T47D (cell line): ENCODE measurements around the gene UBXN11.

ENCODE experiments used
- DNase-seq, 2 experiments: peaks; one replicate each; pipeline versions ENCODE4 v3.0.0 to v3.0.0-alpha.2; 2011 to 2012; ENCODE audit warnings: low read depth in 1 of 2, low spot score in 1 of 2
- JUND ChIP-seq: IDR thresholded peaks from 2 replicates; pipeline ENCODE4 v1.6.1; 2012; ENCODE audit warnings: low read depth
- in situ Hi-C: cut with HindIII; loops from 2 replicates; pipeline ENCODE4 v1.10.0; 2016; ENCODE audit warnings: low sequenced_read_pairs, low pct_unique_long_range_greater_than_20kb

Gene UBXN11

GRCh38 chr1:26275580-26276431 is 30.6 kb downstream of the UBXN11 start:
- peak; percentile 64 to 82 for DNase-seq
- TF ChIP-seq JUND: no peak
- in situ Hi-C loops: no loop called here

GRCh38 chr1:26274801-26275425 is 31.5 kb downstream of the UBXN11 start:
- no peak for TF ChIP-seq JUND
- in situ Hi-C loops: no loop called here
- DNase-seq: no peak

DNA sequence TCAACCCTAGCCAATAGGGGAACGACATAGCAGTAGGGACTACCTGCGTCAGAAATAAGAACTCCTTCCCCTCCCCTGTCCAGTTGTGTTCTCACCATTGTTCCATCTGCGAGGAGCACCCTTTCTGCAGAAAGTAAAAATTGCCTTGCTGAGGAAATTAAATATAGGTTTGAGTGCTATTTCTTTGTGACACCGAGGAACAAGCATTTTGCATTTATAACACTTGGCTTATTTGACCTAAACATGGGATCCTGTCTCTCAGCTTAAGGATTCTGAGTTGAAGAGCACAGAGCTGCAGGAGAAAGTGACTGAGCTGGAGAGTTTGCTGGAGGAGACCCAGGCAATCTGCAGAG is 37.3 kb downstream of the UBXN11 start:
- DNase-seq: no peak
- in situ Hi-C loops: no loop called here
- no peak for TF ChIP-seq JUND

GRCh38 chr1:26268290-26269197 is 37.9 kb downstream of the UBXN11 start:
- no peak for TF ChIP-seq JUND
- no peak for DNase-seq

DNA sequence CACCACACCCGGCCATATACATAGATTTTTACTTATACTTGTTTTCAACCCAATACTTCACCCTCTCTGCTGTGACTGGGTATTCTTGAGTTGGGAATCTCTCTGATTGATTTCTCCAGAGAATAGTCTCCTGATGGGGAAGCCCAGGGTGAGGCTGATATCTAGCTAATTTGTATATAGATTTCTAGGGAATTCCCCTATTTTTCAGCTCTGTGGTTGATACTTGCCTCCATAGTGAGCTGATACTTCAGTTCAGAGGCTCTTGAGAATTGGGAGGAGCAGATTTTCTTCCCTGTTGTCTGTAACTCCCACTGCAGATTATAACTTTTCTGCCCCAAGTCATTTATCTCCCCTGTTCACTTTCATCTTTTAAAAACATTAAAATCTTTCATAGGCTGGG is 41.0 kb downstream of the UBXN11 start:
- no peak for DNase-seq
- in situ Hi-C loops: no loop called here
- no peak for TF ChIP-seq JUND

More at GRCh38 chr1:26268290-26269197, 37.9 kb downstream of the UBXN11 start:
- in situ Hi-C loops: no loop called here

DNA sequence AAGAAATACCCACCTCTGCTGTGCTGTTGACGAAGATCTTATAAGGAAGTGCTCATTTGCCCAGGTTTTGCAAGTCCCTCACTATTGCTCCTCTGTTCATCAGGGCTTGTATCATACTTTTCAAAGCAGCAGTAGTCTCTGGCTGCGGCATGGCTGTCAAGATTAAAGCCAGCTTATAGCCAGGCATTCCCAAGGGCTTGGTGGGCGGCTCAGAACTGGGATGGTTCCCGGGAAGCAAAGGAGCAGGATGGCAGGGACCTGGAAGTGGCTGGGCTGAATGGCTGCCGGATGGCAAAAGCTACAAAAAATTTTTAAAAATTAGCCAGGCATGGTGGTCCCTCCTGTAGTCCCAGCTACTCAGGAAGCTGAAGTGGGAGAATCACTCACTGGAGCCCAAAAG is 43.2 kb downstream of the UBXN11 start:
- no peak for TF ChIP-seq JUND
- in situ Hi-C loops: no loop called here
- DNase-seq: no peak

GRCh38 chr1:26259578-26259977 is 46.9 kb downstream of the UBXN11 start:
- no peak for TF ChIP-seq JUND
- in situ Hi-C loops: no loop called here
- no peak for DNase-seq

- in situ Hi-C loops: no loop called here
- DNase-seq: no peak
- TF ChIP-seq JUND: no peak
Observed at GRCh38 chr1:26259005-26259404, 47.4 kb downstream of the UBXN11 start.

- TF ChIP-seq JUND: no peak
- no peak for DNase-seq
- in situ Hi-C loops: no loop called here
Observed at GRCh38 chr1:26257222-26257621, 49.2 kb downstream of the UBXN11 start.

DNA sequence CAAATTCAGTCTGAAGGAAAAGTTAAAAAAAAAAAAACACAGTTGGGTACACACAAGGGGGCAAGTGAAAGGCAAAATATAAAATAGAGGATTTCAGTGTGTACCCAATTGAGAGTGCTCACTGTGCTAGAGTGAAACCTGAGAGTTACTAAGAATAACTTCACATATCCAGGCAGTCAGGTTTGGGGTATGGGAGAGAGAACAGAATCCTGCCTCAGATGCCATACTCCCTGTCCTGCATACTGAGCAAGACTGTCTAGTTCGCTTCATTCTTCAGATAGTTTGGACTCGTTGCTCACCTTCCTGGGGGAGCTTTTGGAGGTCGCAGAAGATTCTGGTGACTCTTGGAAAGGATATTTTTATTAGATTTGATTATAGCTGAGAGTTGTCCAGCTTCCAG is 52.0 kb downstream of the UBXN11 start:
- TF ChIP-seq JUND: no peak
- in situ Hi-C loops: no loop called here
- no peak for DNase-seq

DNA sequence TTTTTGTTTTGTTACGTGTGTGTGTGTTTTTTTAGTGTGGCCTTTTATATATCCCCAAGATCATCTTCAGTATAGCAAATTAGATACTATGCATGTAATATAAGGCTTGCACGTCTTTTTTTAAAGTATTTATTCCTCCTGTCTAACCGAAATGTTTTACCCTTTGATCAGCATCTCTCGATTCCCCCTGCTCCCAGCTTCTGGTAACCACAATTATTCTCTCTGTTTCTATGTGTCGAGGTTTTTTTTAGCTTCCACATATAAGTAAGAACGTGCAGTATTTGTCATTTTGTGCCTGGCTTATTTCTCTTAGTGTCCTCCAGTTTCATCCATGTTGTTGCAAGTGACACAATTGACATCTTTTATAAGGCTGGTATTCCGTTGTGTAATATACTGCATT is 53.7 kb downstream of the UBXN11 start:
- TF ChIP-seq JUND: no peak
- in situ Hi-C loops: no loop called here
- no peak for DNase-seq

DNA sequence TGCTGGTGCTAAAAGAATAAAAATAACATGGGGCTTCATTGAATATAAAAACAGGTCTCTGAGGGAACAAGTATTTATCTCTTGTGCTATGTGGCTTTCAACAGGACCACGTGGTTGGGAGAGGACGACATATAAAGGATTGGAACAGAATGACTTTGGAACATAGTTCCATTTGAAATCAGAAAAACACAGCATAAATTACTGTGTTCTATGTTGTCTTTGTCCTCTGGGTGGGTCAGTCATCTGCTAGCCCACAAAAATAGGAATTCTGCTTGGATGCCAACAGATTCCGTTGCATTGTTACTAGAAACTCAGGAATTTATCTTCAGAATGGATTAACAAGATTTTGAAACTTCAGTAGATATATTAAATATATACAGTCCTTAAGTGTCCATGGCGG is 66.5 kb downstream of the UBXN11 start:
- in situ Hi-C loops: no loop called here
- TF ChIP-seq JUND: no peak
- DNase-seq: no peak
